Ascending aorta (tissue), 2 donors: Measurements from ENCODE around the gene DYNLT2B. TPM values are rescaled to one million over a fixed set of nuclear protein-coding genes. Genes with fewer than 3 reads are reported as not detected.

Experiments
- DNase-seq, 2 donors: peaks; one replicate each; pipeline ENCODE4 v3.0.0-alpha.2; 2019; ENCODE audit warnings: low spot score in 2 of 2
- H3K27ac ChIP-seq, 2 donors: fragments of 200-600 bp; sonication (generic); one replicate each; pipeline ENCODE4 v1.5.1; 2016 to 2017; ENCODE audit warnings: mild to moderate bottlenecking in 1 of 2
- H3K27me3 ChIP-seq: fragments of 200-600 bp; sonication (generic); one replicate; pipeline ENCODE4 v1.5.1; 2017
- H3K36me3 ChIP-seq, 2 donors: fragments of 200-600 bp; sonication (generic); one replicate each; pipeline ENCODE4 v1.5.1; 2016
- H3K4me1 ChIP-seq, 2 donors: fragments of 200-600 bp; sonication (generic); one replicate each; pipeline ENCODE4 v1.5.1; 2016 to 2017; ENCODE audit warnings: mild to moderate bottlenecking in 1 of 2
- H3K4me3 ChIP-seq, 2 donors: fragments of 200-600 bp; sonication (generic); one replicate each; pipeline ENCODE4 v1.5.1; 2016 to 2017; ENCODE audit warnings: mild to moderate bottlenecking in 1 of 2
- H3K9me3 ChIP-seq, 2 donors: fragments of 200-600 bp; sonication (generic); one replicate each; pipeline ENCODE4 v1.5.1; 2016
- CTCF ChIP-seq, 3 experiments: fragments of 200-600 bp in 2 of 3; fragments of 450-650 bp in 1 of 3; sonication (generic) in 2 of 3; IDR thresholded peaks; one replicate each; pipeline ENCODE4 v1.5.1; 2016 to 2019; ENCODE audit warnings: antibody characterized with exemption in 3 of 3, mild to moderate bottlenecking in 1 of 3, moderate library complexity in 1 of 3
- intact Hi-C: fragments of 100-400 bp; cut with DNase I; formaldehyde crosslinking; loops from one replicate; pipeline ENCODE4 v1.15.1; 2023
- total RNA-seq: library from RNA; depleted of rRNA; stranded (reverse); fragments of >200 nt; gene quantifications from one replicate; pipeline ENCODE4 v1.1.0, GENCODE V29; 2016

Gene DYNLT2B
- total RNA-seq, 1 donor from 2014 or later: not detected

- intact Hi-C loops: no loop called here
- TF ChIP-seq CTCF (IDR thresholded peaks at IDR 0.05): no peak
- no peaks in the 10 kb centered on the region for H3K27me3 ChIP-seq
These were observed 17.5 kb upstream of the DYNLT2B start for GRCh38 chr3:196335503-196335948.

GRCh38 chr3:196334982-196335381 lies 16.9 kb upstream of the DYNLT2B start:
- Histone ChIP-seq H3K36me3 (no peaks in the 10 kb centered on the region), H3K9me3 (no peaks in the 10 kb centered on the region), H3K27me3 (no peaks in the 10 kb centered on the region), H3K4me1 (no peaks in the 10 kb centered on the region), H3K4me3 (no peak overlapping the region), H3K27ac (no peak overlapping the region)
- TF ChIP-seq CTCF (IDR thresholded peaks at IDR 0.05): no peak
- intact Hi-C loops: no loop called here
- no peak for DNase-seq

More at GRCh38 chr3:196335503-196335948, 17.5 kb upstream of the DYNLT2B start:
- no peaks in the 10 kb centered on the region for H3K36me3 ChIP-seq
- no peak overlapping the region for H3K27ac ChIP-seq
- no peaks in the 10 kb centered on the region for H3K4me1 ChIP-seq
- DNase-seq: no peak
- no peak overlapping the region for H3K4me3 ChIP-seq
- no peaks in the 10 kb centered on the region for H3K9me3 ChIP-seq

- H3K27ac ChIP-seq: no peak overlapping the region
- H3K4me3 ChIP-seq: no peak overlapping the region
- H3K36me3 ChIP-seq: no peaks in the 10 kb centered on the region
- no peaks in the 10 kb centered on the region for H3K27me3 ChIP-seq
- H3K4me1 ChIP-seq: no peaks in the 10 kb centered on the region
- no peak for TF ChIP-seq CTCF (IDR thresholded peaks at IDR 0.05)
- intact Hi-C loops: no loop called here
- H3K9me3 ChIP-seq: no peaks in the 10 kb centered on the region
- no peak for DNase-seq
These were observed 14.1 kb upstream of the DYNLT2B start for GRCh38 chr3:196332168-196332567.

GRCh38 chr3:196327405-196327804 lies 9.4 kb upstream of the DYNLT2B start:
- H3K27me3 ChIP-seq: no peaks in the 10 kb centered on the region
- H3K27ac ChIP-seq: no peak overlapping the region
- no peaks in the 10 kb centered on the region for H3K9me3 ChIP-seq
- DNase-seq: no peak
- intact Hi-C loops: no loop called here
- no peaks in the 10 kb centered on the region for H3K4me1 ChIP-seq
- TF ChIP-seq CTCF (IDR thresholded peaks at IDR 0.05): no peak
- H3K4me3 ChIP-seq: no peak overlapping the region
- H3K36me3 ChIP-seq: no peaks in the 10 kb centered on the region

- H3K36me3 ChIP-seq: no peaks in the 10 kb centered on the region
- H3K9me3 ChIP-seq: no peaks in the 10 kb centered on the region
- H3K4me1 ChIP-seq: no peaks in the 10 kb centered on the region
- no peaks in the 10 kb centered on the region for H3K27me3 ChIP-seq
- DNase-seq: no peak
- TF ChIP-seq CTCF (IDR thresholded peaks at IDR 0.05): no peak
- intact Hi-C loops: no loop called here
- no peak overlapping the region for H3K4me3 ChIP-seq
- H3K27ac ChIP-seq: no peak overlapping the region
These were observed 8.9 kb upstream of the DYNLT2B start for GRCh38 chr3:196326936-196327335.

- DNase-seq: no peak
- intact Hi-C loops: no loop called here
- TF ChIP-seq CTCF (IDR thresholded peaks at IDR 0.05): no peak
- H3K4me1 ChIP-seq: no peaks in the 10 kb centered on the region
- no peak overlapping the region for H3K27ac ChIP-seq
- no peak overlapping the region for H3K4me3 ChIP-seq
- no peaks in the 10 kb centered on the region for H3K36me3 ChIP-seq
- no peaks in the 10 kb centered on the region for H3K27me3 ChIP-seq
- H3K9me3 ChIP-seq: no peaks in the 10 kb centered on the region
These were observed 5.7 kb upstream of the DYNLT2B start for GRCh38 chr3:196323691-196324090.
